ENCODE data around the gene HCFC2. TPM values are rescaled to one million over a fixed set of nuclear protein-coding genes. Genes with fewer than 3 reads are reported as not detected.
A peak's percentile ranks its signal among the peaks of the same experiment; 100 is the strongest.

The HCFC2 gene
- polyA plus RNA-seq, 1 experiment = 10.4 TPM

GRCh38 chr12:104115587-104115975, 51.2 kb downstream of the HCFC2 start:
- ChIA-PET CTCF (interaction anchor here (1.2 kb wide), 1 partner anchor 237 kb away, joined by 3 read pairs; no protein-coding TSS in a partner anchor), POLR2A (no interaction called here)
- no peak for DNase-seq (ENCODE audit: low read depth)

GRCh38 chr12:104121001-104121400, 56.7 kb downstream of the HCFC2 start:
- POLR2A ChIA-PET = interaction anchor here (1.1 kb wide), 1 partner anchor 155 kb away, joined by 3 read pairs; the partner anchor contains the start of gene TDG
- CTCF ChIA-PET = interaction anchor here (0.6 to 2.1 kb wide), 2 partner anchors 12 to 545 kb away, joined by 5 to 10 read pairs; no protein-coding TSS in a partner anchor
- H3K27me3 ChIP-seq (ENCODE audit: control insufficient read depth, insufficient read depth, low read length) = no peaks in the 10 kb centered on the region
- peak; percentile 39 for DNase-seq (ENCODE audit: low read depth)
- H3K4me3 ChIP-seq (ENCODE audit: low read depth, low read length) = no peak overlapping the region
- peaks cover 5% of the 10 kb centered on the region for H3K36me3 ChIP-seq (ENCODE audit: control insufficient read depth, insufficient read depth, low read length)
- no peak for TF ChIP-seq CTCF (IDR thresholded peaks at IDR 0.05; ENCODE audit: insufficient read depth, low read depth, low read length)

More at GRCh38 chr12:104115587-104115975, 51.2 kb downstream of the HCFC2 start:
- Histone ChIP-seq H3K36me3 (ENCODE audit: control insufficient read depth, insufficient read depth, low read length) (peaks cover 2% of the 10 kb centered on the region), H3K27me3 (ENCODE audit: control insufficient read depth, insufficient read depth, low read length) (no peaks in the 10 kb centered on the region), H3K4me3 (ENCODE audit: low read depth, low read length) (no peak overlapping the region)
- TF ChIP-seq CTCF (IDR thresholded peaks at IDR 0.05; ENCODE audit: insufficient read depth, low read depth, low read length) = no peak

- POLR2A ChIA-PET = no interaction called here
- Histone ChIP-seq H3K27me3 (ENCODE audit: control insufficient read depth, insufficient read depth, low read length) (no peaks in the 10 kb centered on the region), H3K36me3 (ENCODE audit: control insufficient read depth, insufficient read depth, low read length) (peaks cover 4% of the 10 kb centered on the region), H3K4me3 (ENCODE audit: low read depth, low read length) (no peak overlapping the region)
- no peak for TF ChIP-seq CTCF (IDR thresholded peaks at IDR 0.05; ENCODE audit: insufficient read depth, low read depth, low read length)
- DNase-seq (ENCODE audit: low read depth) = no peak
- CTCF ChIA-PET = interaction anchor here (0.6 to 2.1 kb wide), 2 partner anchors 13 to 1095 kb away, joined by 3 to 10 read pairs; no protein-coding TSS in a partner anchor
These were observed 58.0 kb downstream of the HCFC2 start for GRCh38 chr12:104122298-104122697.

GRCh38 chr12:104126548-104126947, 62.2 kb downstream of the HCFC2 start:
- Histone ChIP-seq H3K4me3 (ENCODE audit: low read depth, low read length) (no peak overlapping the region), H3K36me3 (ENCODE audit: control insufficient read depth, insufficient read depth, low read length) (peaks cover 8% of the 10 kb centered on the region), H3K27me3 (ENCODE audit: control insufficient read depth, insufficient read depth, low read length) (no peaks in the 10 kb centered on the region)
- CTCF ChIA-PET = no interaction called here
- DNase-seq (ENCODE audit: low read depth) = no peak
- POLR2A ChIA-PET = no interaction called here
- TF ChIP-seq CTCF (IDR thresholded peaks at IDR 0.05; ENCODE audit: insufficient read depth, low read depth, low read length) = no peak

DNA sequence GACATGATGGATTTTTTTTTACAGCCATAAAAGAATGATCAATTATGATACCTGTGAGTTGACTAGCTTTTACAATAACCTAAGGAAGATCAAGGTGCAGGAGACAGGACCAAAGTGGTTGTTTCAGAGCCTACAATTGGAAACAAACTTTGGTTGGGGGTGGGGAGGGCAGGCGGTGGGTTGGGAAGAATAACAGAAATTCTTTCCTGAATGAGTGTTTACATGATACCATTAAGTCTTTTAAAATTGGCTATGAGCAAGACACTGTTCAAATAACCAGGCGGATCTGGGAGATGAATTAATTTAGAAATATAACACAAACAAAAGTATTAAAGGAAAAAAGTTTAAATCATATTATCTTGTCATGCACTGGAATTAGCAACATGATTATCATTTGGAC, 66.4 kb downstream of the HCFC2 start:
- TF ChIP-seq CTCF (IDR thresholded peaks at IDR 0.05; ENCODE audit: insufficient read depth, low read depth, low read length) = no peak
- Histone ChIP-seq H3K4me3 (ENCODE audit: low read depth, low read length) (no peak overlapping the region), H3K27me3 (ENCODE audit: control insufficient read depth, insufficient read depth, low read length) (no peaks in the 10 kb centered on the region), H3K36me3 (ENCODE audit: control insufficient read depth, insufficient read depth, low read length) (peaks cover 7% of the 10 kb centered on the region)
- POLR2A ChIA-PET = interaction anchor here (1.0 kb wide), 1 partner anchor 47 kb away, joined by 4 read pairs; no protein-coding TSS in a partner anchor
- CTCF ChIA-PET = no interaction called here
- DNase-seq (ENCODE audit: low read depth) = no peak

Measured in BJ (cell line).